HCT116 (cell line): Measurements from ENCODE around the gene ZNF691. TPM values are rescaled to one million over a fixed set of nuclear protein-coding genes. Genes with fewer than 3 reads are reported as not detected.

Experiments
- ATAC-seq: fragments of 200-7000 bp; cut with Tn5 transposase; 2 replicates; pipeline ENCODE4 v1.9.1; 2020; ENCODE audit warnings: mild to moderate bottlenecking, moderate library complexity
- BruUV-seq: library from RNA; stranded (reverse); fragments of 400-500 nt; replicated peaks from 2 replicates; lab custom pipeline; 2021; lab: Mats Ljungman, UMichigan
- CTCF ChIA-PET: fragments of 300-600 bp; sonication (Branson Sonifier 250); formaldehyde crosslinking; loops from one replicate; lab custom pipeline; 2021; ENCODE audit warnings: antibody characterized with exemption; lab: Charles Lee
- POLR2A ChIA-PET: fragments of 300-600, 350-600 bp; sonication (Branson Sonifier 250); formaldehyde crosslinking; loops from one replicate; lab custom pipeline; 2021; ENCODE audit warnings: antibody characterized with exemption; lab: Charles Lee
- RAD21 ChIA-PET, 2 experiments: fragments of 300-600 bp; sonication (Branson Sonifier 250); formaldehyde crosslinking; loops; one replicate each; lab custom pipeline; 2023; ENCODE audit warnings: low total read pairs in 2 of 2; ENCODE audit not compliant: uncharacterized antibody in 2 of 2, unreplicated experiment in 2 of 2, low non-redundant PET in 1 of 2; lab: Charles Lee
- DNase-seq: peaks from one replicate; pipeline ENCODE4 v3.0.0-alpha.2; 2010; ENCODE audit warnings: low read depth, low spot score
- H2AFZ ChIP-seq: fragments of 200-600 bp; shearing (Covaris generic), sonication (generic); 2 replicates; pipeline ENCODE4 v1.6.1; 2017; ENCODE audit warnings: low read depth, mixed run types, mixed read lengths, antibody characterized with exemption, low read length; ENCODE audit not compliant: poor library complexity, severe bottlenecking
- H3K27ac ChIP-seq: 2 replicates; pipeline ENCODE4 v1.5.1; 2012; ENCODE audit warnings: low read depth, low read length
- H3K27me3 ChIP-seq: fragments of 200-600 bp; sonication (generic); 2 replicates; pipeline ENCODE4 v1.6.1; 2016; ENCODE audit warnings: mixed run types, low read length, mixed read lengths; ENCODE audit not compliant: insufficient read depth
- H3K36me3 ChIP-seq, 2 experiments: fragments of 200-500 bp in 1 of 2; fragments of 200-600 bp in 1 of 2; sonication (Bioruptor generic) in 1 of 2; sonication (generic) in 1 of 2; 2 replicates each; pipeline versions ENCODE4 v1.5.1 to v1.6.1; 2014 to 2016; ENCODE audit warnings: low read length in 2 of 2, inconsistent platforms in 1 of 2, mixed read lengths in 1 of 2, mixed run types in 1 of 2; ENCODE audit not compliant: insufficient read depth in 2 of 2, control insufficient read depth in 1 of 2
- H3K4me1 ChIP-seq, 2 experiments: fragments of 200-600 bp in 1 of 2; sonication (generic) in 1 of 2; 2 replicates each; pipeline versions ENCODE4 v1.5.1 to v1.6.1; 2012 to 2017; ENCODE audit warnings: low read length in 2 of 2, inconsistent platforms in 1 of 2, mild to moderate bottlenecking in 1 of 2, mixed read lengths in 1 of 2, mixed run types in 1 of 2, moderate library complexity in 1 of 2; ENCODE audit not compliant: insufficient read depth in 2 of 2, control insufficient read depth in 1 of 2
- H3K4me2 ChIP-seq: fragments of 200-600 bp; sonication (generic); 2 replicates; pipeline ENCODE4 v1.6.1; 2017; ENCODE audit warnings: mixed run types, low read length, mixed read lengths
- H3K4me3 ChIP-seq, 2 experiments: fragments of 200-600 bp in 1 of 2; sonication (generic) in 1 of 2; replicated peaks in 1 of 2; 2 replicates each; pipeline ENCODE4 v1.5.1; 2011 to 2016; ENCODE audit warnings: low read length in 2 of 2, control low read depth in 1 of 2, low read depth in 1 of 2, mild to moderate bottlenecking in 1 of 2, mixed read lengths in 1 of 2, mixed run types in 1 of 2
- H3K79me2 ChIP-seq: fragments of 200-600 bp; sonication (generic); 2 replicates; pipeline ENCODE4 v1.6.1; 2017; ENCODE audit warnings: mild to moderate bottlenecking, mixed run types, low read length, moderate library complexity, mixed read lengths; ENCODE audit not compliant: insufficient read depth
- H3K9ac ChIP-seq: fragments of 200-600 bp; sonication (generic); 2 replicates; pipeline ENCODE4 v1.6.1; 2016; ENCODE audit warnings: low read length, mixed read lengths
- H3K9me2 ChIP-seq: fragments of 200-600 bp; sonication (generic), shearing (Covaris generic); 2 replicates; pipeline ENCODE4 v1.6.1; 2017; ENCODE audit warnings: mixed run types, mild to moderate bottlenecking, moderate library complexity; ENCODE audit not compliant: insufficient read depth
- H3K9me3 ChIP-seq, 2 experiments: fragments of 200-500 bp in 1 of 2; fragments of 200-600 bp in 1 of 2; sonication (Bioruptor generic) in 1 of 2; sonication (generic) in 1 of 2; 2 replicates each; pipeline ENCODE4 v1.6.1; 2014 to 2017; ENCODE audit warnings: low read length in 2 of 2, mixed read lengths in 2 of 2, inconsistent platforms in 1 of 2, low read depth in 1 of 2, mild to moderate bottlenecking in 1 of 2, mixed run types in 1 of 2, moderate library complexity in 1 of 2; ENCODE audit not compliant: control insufficient read depth in 1 of 2, insufficient read depth in 1 of 2
- H4K20me1 ChIP-seq: fragments of 200-600 bp; sonication (generic), shearing (Covaris generic); 2 replicates; pipeline ENCODE4 v1.6.1; 2017; ENCODE audit warnings: mixed run types, mild to moderate bottlenecking, moderate library complexity; ENCODE audit not compliant: insufficient read depth
- CBX3 ChIP-seq: IDR thresholded peaks from 2 replicates; pipeline ENCODE4 v1.6.1; 2012; ENCODE audit warnings: low read depth
- CEBPB ChIP-seq: IDR thresholded peaks from 2 replicates; pipeline ENCODE4 v1.6.1; 2012; ENCODE audit warnings: low read depth
- EGR1 ChIP-seq: IDR thresholded peaks from 2 replicates; pipeline ENCODE4 v1.6.1; 2012; ENCODE audit warnings: low read depth
- ELF1 ChIP-seq: IDR thresholded peaks from 2 replicates; pipeline ENCODE4 v1.6.1; 2012; ENCODE audit warnings: low read depth, borderline replicate concordance
- EZH2 ChIP-seq: fragments of 200-600 bp; sonication (generic); IDR thresholded peaks from 2 replicates; pipeline ENCODE4 v1.6.1; 2017; ENCODE audit warnings: antibody characterized with exemption, mixed run types
- EZH2phosphoT487 ChIP-seq: fragments of 200-600 bp; IDR thresholded peaks from 2 replicates; pipeline ENCODE4 v1.6.1; 2018; ENCODE audit warnings: antibody characterized with exemption, borderline replicate concordance
- JUND ChIP-seq: IDR thresholded peaks from 2 replicates; pipeline ENCODE4 v1.6.1; 2012
- POLR2AphosphoS5 ChIP-seq: IDR thresholded peaks from 2 replicates; pipeline ENCODE4 v1.6.1; 2011; ENCODE audit warnings: mild to moderate bottlenecking, low read depth, low read length, moderate library complexity
- SP1 ChIP-seq: IDR thresholded peaks from 2 replicates; pipeline ENCODE4 v1.6.1; 2012; ENCODE audit warnings: low read depth
- intact Hi-C: fragments of 100-400 bp; cut with micrococcal nuclease; formaldehyde crosslinking; loops from 2 replicates; pipeline ENCODE4 v1.10.0; 2022
- total RNA-seq: library from RNA; stranded (reverse); gene quantifications from one replicate; pipeline ENCODE4 v1.2.1, GENCODE V29; 2021; ENCODE audit not compliant: unreplicated experiment
- TF ChIP-seq, protein P1 (sequence below): IDR thresholded peaks from 2 replicates; pipeline ENCODE4 v1.6.1; 2012
- TF ChIP-seq, protein P2 (sequence below): IDR thresholded peaks from 2 replicates; pipeline ENCODE4 v1.6.1; 2012; ENCODE audit warnings: low read depth
- TF ChIP-seq, protein P3 (sequence below): IDR thresholded peaks from 2 replicates; pipeline ENCODE4 v1.6.1; 2011; ENCODE audit warnings: mild to moderate bottlenecking, low read length, moderate library complexity; ENCODE audit not compliant: insufficient replicate concordance; ENCODE audit errors: extremely low read depth
- TF ChIP-seq, protein P4 (sequence below): IDR thresholded peaks from 2 replicates; pipeline ENCODE4 v1.6.1; 2012

ZNF691 gene
- total RNA-seq, 1 experiment from 2014 or later = 11.1 TPM

DNA sequence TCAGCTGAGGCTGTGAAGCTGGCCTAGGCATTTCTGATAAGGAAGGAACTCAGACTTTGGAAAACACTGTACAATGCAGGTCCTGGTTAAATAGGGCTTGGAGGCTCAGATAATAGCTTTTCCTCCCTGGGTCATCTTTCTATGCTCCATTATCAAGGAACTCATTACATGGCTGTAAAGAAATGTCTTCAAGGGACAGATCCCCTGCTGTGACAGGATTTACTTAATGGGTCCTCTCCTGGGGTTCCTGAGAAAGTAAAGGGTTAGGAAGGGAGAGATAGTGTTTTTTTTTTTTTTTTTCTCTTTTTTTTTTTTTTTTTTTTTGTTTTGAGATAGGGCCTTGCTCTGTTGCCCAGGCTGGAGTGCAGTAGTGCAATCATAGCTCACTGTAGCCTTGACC, 15.1 kb upstream of the ZNF691 start:
- intact Hi-C loops = no loop called here
- Histone ChIP-seq H4K20me1 (no peaks in the 10 kb centered on the region), H3K4me1 (no peaks in the 10 kb centered on the region), H3K4me3 (no peak overlapping the region), H3K9me2 (no peaks in the 10 kb centered on the region), H3K27ac (no peak overlapping the region), H3K9ac (no peak overlapping the region), H3K9me3 (no peaks in the 10 kb centered on the region), H2AFZ (no peak overlapping the region), H3K79me2 (no peaks in the 10 kb centered on the region), H3K36me3 (no peaks in the 10 kb centered on the region), H3K27me3 (no peaks in the 10 kb centered on the region), H3K4me2 (no peak overlapping the region)
- no TSS peak for BruUV-seq
- ChIA-PET RAD21 (interaction anchor here in 1 of 2 experiments (0.8 kb wide), 1 partner anchor 203 kb away, joined by 3 read pairs; no protein-coding TSS in a partner anchor), CTCF (interaction anchor here (1.7 kb wide), 1 partner anchor 15 kb away, joined by 6 read pairs; the partner anchor contains the start of gene ZNF691), POLR2A (interaction anchor here (1.1 kb wide), 2 partner anchors 9 to 10 kb away, joined by 3 to 4 read pairs; no protein-coding TSS in a partner anchor)
- DNase-seq = no peak
- no peak for TF ChIP-seq JUND
- TF ChIP-seq EZH2 = no peak
- TF ChIP-seq ELF1 = no peak
- no peak for TF ChIP-seq EGR1
- TF ChIP-seq, protein P1, sequence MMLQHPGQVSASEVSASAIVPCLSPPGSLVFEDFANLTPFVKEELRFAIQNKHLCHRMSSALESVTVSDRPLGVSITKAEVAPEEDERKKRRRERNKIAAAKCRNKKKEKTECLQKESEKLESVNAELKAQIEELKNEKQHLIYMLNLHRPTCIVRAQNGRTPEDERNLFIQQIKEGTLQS = no peak
- no peak for TF ChIP-seq CEBPB
- TF ChIP-seq SP1 = no peak
- no peak for TF ChIP-seq EZH2phosphoT487
- no peak for TF ChIP-seq POLR2AphosphoS5
- TF ChIP-seq, protein P2, sequence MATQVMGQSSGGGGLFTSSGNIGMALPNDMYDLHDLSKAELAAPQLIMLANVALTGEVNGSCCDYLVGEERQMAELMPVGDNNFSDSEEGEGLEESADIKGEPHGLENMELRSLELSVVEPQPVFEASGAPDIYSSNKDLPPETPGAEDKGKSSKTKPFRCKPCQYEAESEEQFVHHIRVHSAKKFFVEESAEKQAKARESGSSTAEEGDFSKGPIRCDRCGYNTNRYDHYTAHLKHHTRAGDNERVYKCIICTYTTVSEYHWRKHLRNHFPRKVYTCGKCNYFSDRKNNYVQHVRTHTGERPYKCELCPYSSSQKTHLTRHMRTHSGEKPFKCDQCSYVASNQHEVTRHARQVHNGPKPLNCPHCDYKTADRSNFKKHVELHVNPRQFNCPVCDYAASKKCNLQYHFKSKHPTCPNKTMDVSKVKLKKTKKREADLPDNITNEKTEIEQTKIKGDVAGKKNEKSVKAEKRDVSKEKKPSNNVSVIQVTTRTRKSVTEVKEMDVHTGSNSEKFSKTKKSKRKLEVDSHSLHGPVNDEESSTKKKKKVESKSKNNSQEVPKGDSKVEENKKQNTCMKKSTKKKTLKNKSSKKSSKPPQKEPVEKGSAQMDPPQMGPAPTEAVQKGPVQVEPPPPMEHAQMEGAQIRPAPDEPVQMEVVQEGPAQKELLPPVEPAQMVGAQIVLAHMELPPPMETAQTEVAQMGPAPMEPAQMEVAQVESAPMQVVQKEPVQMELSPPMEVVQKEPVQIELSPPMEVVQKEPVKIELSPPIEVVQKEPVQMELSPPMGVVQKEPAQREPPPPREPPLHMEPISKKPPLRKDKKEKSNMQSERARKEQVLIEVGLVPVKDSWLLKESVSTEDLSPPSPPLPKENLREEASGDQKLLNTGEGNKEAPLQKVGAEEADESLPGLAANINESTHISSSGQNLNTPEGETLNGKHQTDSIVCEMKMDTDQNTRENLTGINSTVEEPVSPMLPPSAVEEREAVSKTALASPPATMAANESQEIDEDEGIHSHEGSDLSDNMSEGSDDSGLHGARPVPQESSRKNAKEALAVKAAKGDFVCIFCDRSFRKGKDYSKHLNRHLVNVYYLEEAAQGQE = no peak
- TF ChIP-seq, protein P3, sequence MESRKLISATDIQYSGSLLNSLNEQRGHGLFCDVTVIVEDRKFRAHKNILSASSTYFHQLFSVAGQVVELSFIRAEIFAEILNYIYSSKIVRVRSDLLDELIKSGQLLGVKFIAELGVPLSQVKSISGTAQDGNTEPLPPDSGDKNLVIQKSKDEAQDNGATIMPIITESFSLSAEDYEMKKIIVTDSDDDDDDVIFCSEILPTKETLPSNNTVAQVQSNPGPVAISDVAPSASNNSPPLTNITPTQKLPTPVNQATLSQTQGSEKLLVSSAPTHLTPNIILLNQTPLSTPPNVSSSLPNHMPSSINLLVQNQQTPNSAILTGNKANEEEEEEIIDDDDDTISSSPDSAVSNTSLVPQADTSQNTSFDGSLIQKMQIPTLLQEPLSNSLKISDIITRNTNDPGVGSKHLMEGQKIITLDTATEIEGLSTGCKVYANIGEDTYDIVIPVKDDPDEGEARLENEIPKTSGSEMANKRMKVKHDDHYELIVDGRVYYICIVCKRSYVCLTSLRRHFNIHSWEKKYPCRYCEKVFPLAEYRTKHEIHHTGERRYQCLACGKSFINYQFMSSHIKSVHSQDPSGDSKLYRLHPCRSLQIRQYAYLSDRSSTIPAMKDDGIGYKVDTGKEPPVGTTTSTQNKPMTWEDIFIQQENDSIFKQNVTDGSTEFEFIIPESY = no peak
- TF ChIP-seq, protein P4, sequence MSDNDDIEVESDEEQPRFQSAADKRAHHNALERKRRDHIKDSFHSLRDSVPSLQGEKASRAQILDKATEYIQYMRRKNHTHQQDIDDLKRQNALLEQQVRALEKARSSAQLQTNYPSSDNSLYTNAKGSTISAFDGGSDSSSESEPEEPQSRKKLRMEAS = no peak
- no peak for TF ChIP-seq CBX3
- no peak for ATAC-seq
